Right renal pelvis (tissue), 4 donors: ENCODE measurements around the gene SRGAP2B. TPM values are rescaled to one million over a fixed set of nuclear protein-coding genes. Genes with fewer than 3 reads are reported as not detected.
"Not testable (repeated sequence)": the region's sequence is repeated elsewhere in the genome, so short reads cannot be mapped to it uniquely, and the experiment has no call there.

Experiments
- DNase-seq, 4 donors: peaks; one replicate each; pipeline ENCODE4 v3.0.0-alpha.2; 2013; ENCODE audit warnings: low read depth in 4 of 4, low spot score in 3 of 4, missing footprints in 1 of 4
- polyA plus RNA-seq, 4 donors: library from polyadenylated mRNA; unstranded; fragments of 120-200 nt; gene quantifications; one replicate each; pipeline ENCODE4 v1.2.1, GENCODE V29; 2013; ENCODE audit not compliant: insufficient read length in 4 of 4

Gene SRGAP2B
- polyA plus RNA-seq, 4 donors: 20.6 to 42.2 (median 31.2) TPM

DNA sequence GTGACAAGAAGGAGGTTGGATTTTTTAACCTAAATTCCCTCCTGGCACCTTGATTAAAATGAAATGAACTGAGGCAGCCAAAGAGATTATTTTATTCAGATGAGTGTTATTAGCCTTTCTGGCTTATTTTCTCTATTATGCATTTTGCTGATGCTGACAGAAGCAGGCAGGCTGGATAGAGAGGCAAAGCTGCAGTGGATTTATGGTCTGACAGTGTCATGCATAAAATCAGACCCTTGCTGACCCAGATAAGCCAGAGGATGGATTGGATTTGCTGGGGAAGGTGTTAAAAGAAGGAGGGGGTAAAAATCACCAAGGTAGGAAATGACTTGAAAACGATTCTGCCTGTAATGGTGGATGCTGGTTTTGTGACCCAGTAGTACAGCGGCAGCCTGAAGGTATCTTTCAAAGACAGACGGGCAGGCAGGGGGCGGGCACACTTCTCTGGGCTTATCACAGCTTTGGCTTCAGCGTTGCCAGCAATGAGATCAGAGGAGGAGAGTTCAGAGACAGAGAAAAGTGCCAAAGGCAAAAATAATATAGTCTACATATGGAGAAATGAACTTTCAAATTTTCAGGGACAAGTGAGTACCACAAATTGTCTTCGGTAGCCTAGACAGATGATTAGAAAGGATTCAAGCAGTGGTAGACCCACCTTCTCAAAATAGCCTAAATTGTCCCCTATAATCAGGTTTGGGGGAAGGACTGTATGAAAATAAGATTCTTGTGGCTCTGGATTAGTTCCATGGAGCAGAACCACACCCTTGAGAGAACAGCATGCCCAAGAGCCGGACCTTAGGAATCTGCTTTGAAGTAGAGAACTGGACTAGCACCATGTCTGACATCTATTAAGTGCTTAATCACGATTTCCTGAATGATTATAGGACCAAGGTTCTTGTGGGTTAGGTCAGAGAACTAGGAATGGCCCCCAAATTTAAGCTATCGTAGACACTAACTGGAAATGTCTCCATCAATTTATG, 133.2 kb downstream of the SRGAP2B start:
- not testable (repeated sequence) for DNase-seq

- DNase-seq: not testable (repeated sequence)
Observed at GRCh38 chr1:144960929-144961488, 134.1 kb downstream of the SRGAP2B start.

DNA sequence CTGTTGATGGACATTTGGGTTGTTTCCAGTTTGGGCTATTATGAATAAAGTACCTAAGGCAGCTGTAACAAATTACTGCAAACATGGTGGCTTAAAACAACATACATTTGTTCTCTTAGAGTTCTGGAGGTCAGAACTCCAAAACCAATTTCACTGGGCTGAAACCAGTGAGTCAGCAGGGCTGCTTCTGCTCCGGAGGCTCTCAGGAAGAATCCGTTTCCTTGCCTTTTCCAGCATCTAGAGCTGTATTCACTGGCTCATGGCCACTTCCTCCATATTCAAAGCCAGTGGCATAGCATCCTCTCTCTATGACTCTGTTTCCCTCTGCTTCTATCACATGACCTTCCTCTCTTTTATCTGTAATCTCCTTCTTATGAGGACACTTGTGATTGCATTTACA, 146.7 kb downstream of the SRGAP2B start:
- DNase-seq: not testable (repeated sequence)

DNA sequence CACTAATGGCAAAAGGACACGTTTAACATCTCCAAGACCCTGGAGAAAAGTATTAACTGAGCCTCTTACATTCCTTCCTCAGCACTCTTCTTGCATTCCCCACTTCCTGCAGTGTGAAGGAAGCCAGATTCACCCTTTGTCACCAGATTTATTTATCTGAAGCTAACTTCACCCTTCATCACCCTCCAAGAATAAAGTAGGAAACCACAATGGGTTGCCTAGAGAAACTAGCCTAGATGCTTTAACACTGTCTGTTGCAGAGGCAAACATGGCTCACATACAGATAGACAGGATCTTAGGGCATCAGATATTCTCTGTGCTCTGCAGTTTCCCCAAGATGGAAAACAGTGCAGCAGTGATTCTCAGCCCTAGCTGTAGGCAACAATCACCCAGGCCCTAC, 147.6 kb downstream of the SRGAP2B start:
- DNase-seq: not testable (repeated sequence)

DNA sequence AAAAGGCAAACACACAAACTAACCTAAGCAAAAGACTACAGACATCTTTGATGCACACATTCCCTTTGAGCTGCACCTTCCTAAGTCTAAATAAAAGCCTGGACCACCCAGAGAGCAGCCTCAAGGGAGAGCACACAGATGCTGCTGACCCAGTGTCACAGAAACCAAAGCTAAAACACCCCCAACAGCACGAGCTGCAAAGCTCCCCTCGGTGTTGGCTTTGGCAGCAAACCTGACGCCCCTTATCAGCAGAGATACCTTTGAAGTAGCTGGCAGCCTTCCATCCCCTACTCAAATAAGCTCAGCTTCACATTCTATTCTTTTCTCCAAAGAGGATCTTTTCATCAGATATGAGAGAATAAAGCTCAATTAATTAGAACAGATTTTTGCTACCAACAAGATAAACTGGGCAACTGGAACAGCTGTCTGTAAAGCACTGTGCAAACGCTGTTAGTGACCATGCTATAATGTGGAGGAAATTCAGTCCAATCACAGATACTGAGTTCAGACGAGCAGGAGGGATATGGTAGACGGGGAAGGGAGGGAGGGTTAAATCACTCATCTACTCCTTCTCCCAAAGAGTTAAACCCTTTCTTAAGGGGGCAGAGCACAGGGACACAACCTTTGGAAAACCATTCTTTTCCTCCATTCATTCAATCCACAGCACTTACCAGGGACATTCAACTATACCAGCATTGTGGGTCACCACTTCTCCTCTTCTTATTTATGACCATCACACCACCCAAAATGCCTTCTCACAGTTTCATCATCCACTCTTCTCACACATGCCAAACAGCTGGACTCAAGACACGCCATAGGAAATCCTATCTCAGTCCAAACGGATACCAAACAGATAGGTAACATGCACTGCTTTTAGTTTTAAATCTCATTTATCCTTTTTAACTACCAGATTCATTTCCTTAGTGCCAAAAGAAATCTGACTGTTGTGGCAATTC, 148.3 kb downstream of the SRGAP2B start:
- DNase-seq: not testable (repeated sequence)

GRCh38 chr1:144941710-144942109, 153.4 kb downstream of the SRGAP2B start:
- not testable (repeated sequence) for DNase-seq

- not testable (repeated sequence) for DNase-seq
Observed at GRCh38 chr1:144940054-144940453, 155.1 kb downstream of the SRGAP2B start.

DNA sequence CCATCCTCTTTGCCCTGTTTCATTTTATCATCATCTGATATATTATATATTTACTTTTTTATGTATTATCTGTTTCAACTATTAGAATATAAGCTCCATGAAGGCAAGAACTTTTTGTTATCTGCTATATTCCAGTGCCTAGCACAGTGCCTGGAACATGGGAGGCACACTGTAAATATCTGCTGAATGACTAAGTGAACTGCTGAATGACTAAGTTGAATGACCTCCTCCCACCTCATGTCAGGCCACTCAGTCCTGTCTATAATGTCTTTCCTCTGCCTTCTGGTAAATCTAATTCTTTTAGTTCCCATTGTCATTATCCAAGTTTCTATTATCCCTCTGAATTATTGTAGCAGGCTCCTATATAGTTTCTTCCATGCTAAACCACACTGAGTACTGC, 156.5 kb downstream of the SRGAP2B start:
- DNase-seq: not testable (repeated sequence)

GRCh38 chr1:144936186-144936732, 158.9 kb downstream of the SRGAP2B start:
- not testable (repeated sequence) for DNase-seq

GRCh38 chr1:144935310-144935709, 159.8 kb downstream of the SRGAP2B start:
- DNase-seq: not testable (repeated sequence)

GRCh38 chr1:144933014-144933413, 162.1 kb downstream of the SRGAP2B start:
- DNase-seq: not testable (repeated sequence)

DNA sequence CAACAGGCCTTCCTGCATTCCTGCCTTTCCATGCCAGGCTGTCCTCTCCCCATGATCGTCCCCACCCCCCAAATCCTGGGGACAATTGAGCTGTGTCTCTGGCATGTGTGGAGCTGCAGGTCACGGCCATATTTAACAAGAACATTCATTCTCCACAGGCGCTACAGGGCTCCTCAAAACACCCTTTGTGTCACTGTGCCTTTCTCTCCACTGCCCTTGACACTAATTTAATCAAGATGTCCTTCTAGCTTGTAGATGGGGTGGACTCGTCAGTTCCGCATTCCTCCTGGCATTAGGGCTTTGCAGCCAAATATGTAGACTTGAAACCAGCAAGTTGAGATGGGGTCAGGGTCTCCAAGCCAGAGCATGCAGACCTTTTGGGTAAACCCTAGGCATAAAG, 163.0 kb downstream of the SRGAP2B start:
- DNase-seq: not testable (repeated sequence)

DNA sequence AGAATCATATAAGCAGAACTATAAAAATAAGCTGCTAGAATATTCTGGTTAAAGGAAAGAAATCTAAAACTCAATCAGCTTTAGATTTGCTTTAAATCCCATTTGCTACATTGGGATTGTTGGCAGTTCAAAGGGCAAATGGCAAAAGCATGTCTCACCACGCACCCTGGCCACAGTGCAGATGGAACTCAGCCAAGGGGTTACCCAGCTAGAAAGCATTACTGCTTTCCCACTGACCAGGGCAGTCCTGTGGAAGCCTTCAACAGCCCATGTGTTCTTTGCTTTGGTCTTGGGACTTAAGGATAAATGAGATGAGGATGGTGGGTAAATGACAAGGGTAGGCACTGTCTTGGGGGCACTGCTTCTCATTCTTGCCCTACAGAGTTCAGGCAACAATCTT, 163.6 kb downstream of the SRGAP2B start:
- not testable (repeated sequence) for DNase-seq

DNA sequence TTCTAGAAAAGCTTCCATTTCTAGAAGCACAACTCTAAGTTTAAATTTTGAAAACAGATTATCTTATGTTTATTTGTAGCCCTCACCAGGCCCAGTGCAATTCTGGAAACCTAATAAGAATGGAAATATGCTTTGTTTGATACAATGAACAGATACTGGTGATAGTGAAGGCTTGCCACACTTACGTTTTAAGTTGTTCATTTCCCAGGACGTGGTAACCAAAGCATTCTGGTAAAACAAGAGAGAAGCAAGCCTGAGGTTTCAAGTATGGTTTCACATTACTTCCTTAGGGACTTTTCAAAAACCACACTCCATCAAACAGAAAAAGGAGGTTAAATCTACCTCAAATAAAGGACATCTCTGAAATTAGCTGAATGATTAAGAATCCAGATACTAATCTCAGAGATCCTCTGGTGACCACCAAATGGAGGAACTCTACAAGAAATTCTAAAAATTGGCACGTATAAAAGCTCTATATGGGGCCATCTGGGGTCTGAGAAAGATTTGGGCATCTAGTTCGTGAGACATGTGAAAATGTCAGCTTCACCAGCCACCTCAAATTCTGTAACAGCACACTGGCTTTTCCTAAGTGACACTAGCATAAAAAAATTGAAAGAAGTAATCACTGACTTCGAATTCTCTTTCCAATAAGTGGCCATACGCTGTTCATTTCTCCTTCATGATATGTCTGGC, 164.9 kb downstream of the SRGAP2B start:
- not testable (repeated sequence) for DNase-seq

GRCh38 chr1:144927292-144927691, 167.8 kb downstream of the SRGAP2B start:
- not testable (repeated sequence) for DNase-seq

GRCh38 chr1:144923640-144924039, 171.5 kb downstream of the SRGAP2B start:
- not testable (repeated sequence) for DNase-seq

GRCh38 chr1:144922785-144923184, 172.3 kb downstream of the SRGAP2B start:
- DNase-seq: not testable (repeated sequence)

- DNase-seq: not testable (repeated sequence)
Observed at GRCh38 chr1:144919106-144919505, 176.0 kb downstream of the SRGAP2B start.

DNA sequence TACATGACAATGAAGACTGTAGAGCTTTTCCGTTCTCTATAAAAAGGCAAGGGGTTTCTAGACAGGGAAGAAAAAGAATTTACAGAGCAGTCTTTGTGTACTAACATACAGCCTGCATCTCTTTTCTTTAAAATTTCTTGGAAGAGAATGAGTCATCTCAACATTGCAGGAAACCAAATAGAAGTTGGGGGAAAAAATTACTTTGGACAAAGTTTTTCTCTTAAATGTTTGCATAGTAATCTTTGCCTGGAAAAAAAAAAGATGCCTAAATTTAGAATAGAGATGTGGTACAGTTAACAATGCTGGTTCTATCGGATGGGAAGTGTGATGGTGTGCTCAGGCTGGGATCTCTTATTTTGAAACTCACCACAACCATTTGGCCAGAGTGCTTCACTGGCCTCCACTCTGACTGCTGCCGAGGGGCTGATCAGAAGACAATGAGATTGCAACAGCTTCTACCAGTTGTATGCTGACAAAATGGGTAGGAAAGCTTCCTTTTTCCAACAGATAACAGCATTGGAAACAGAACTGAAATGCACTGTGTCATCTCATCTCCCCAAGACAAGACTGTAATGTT, 177.0 kb downstream of the SRGAP2B start:
- not testable (repeated sequence) for DNase-seq
